CD4-positive, alpha-beta T cell treated with Interleukin-15 for 1 hour (primary cell): Measurements from ENCODE around the gene GUCY2C.
"Not testable (repeated sequence)": the region's sequence is repeated elsewhere in the genome, so short reads cannot be mapped to it uniquely, and the experiment has no call there.

Source experiments
- DNase-seq: peaks from one replicate; pipeline ENCODE4 v3.0.0-alpha.2; 2020

GUCY2C gene

DNA sequence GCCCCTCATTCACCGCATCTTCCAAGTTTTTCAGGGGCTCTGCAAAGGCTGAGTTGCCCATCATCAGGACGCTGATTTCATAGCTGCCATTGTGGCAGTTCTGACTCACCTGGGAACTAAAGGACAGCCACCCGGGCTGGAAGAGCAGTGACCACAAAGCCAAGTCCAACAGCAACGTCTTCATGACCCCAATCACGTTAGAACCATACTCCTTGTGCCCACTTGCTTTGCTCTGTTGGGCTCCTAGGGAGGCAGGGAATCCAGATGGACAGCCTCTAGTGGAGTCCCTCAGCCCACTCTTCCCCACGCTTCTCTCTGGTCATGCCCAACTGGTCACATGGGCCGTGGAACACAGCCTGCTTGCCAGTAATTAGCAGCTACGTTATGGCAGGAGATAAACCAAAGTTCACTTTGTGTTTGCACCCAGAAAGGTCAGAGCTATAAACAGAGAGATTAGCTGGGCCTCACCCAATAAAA, at the start of gene GUCY2C:
Gene GUCY2C (minus strand): TSS at position 335 of the 477 bp plus-strand sequence. CDS start 151 bp downstream, at position 184.
- DNase-seq, result no peak

DNA sequence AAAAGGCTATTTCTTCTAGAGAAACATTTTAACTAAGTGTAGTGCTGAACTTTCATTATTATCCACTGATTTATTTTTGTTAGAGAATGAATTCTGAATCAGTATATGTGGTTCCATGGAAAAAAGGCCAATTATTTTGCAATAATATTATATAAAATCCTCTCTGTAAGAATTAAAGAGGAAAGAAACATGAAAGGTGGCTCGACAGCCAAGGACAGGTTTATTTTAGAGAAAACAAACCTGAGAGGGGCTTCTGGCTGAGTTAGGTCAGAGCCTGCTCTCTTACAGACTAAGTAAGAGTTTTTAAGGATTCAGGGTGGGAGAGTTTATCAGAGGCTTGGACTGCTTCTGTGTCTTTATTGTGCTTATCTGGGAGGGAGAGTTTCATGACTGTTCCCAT, 46.7 kb upstream of the GUCY2C start:
- DNase-seq, result no peak

- DNase-seq, result no peak
Observed at GRCh38 chr12:14741942-14742341, 45.5 kb upstream of the GUCY2C start.

- DNase-seq, result no peak
Observed at GRCh38 chr12:14741153-14741552, 44.8 kb upstream of the GUCY2C start.

- not testable (repeated sequence) for DNase-seq
Observed at GRCh38 chr12:14736441-14736840, 40.0 kb upstream of the GUCY2C start.

DNA sequence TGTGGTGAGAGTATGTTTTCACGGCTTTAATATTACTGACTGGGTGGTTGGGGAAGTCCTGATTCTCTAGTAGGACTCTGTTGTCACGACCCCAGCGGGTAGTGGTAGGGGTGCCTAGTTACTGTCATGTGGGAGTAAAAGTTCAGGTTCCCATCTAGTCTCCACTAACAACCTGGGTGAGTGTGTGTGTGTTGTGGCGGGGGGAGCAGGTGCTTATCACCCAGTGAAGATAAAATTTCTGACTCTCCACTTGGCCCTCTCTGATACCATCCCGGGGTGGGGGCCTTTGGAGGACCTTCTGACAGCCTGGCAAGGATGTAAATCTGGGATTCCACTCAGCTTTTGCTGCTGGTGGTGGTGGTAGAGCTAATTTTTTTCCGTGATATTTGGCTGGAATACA, 35.4 kb upstream of the GUCY2C start:
- no peak for DNase-seq

DNA sequence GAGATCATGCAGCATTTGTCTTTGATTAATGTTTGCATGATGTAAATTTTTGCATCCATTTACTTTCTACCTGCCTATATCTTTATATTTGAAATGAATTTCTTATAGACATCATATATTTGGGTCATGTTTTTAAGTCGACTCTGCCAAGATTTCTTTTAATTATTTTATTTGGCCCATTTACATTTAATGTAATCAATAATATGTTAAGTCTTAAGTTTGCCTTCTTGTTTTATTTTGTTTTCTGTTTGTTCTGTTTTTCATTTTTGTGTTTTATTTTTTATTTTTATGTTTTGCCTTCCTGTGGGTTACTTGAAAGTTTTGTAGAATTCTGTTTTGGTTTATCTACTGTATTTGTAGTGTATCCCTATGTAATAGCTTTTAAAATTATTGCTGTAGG, 33.2 kb upstream of the GUCY2C start:
- DNase-seq, result no peak

GRCh38 chr12:14723763-14724162, 27.4 kb upstream of the GUCY2C start:
- peak; percentile 45 for DNase-seq

DNA sequence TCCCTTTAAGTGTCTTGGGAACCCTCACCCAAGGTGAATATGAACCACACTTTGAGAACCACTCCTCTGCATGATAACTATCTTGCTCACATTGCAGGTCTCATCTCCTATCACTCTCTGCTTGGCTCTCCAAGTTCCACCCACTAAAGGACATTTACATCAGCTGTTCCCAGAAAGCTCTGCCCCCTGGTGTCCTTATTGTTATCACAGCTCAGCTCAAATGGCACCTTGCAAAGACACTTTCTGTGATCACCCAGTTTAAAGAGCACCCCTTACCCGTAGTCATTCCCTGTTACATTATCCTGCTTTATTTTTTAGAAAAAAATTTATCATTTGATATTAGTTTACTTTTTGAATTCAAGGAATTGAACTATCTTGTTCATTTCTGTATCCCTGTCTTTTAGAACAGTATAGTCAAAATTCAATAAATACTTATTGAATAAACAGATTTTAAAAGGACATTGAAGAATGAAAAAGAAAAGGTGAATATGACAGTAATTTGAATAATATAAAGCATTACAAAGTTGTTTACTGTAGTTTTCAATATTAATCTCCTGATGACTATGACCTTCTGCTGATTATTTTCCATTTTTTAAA, 20.5 kb upstream of the GUCY2C start:
- peak; percentile 46 for DNase-seq

- DNase-seq, result no peak
Observed at GRCh38 chr12:14714437-14714836, 18.0 kb upstream of the GUCY2C start.

GRCh38 chr12:14710632-14711320, 14.4 kb upstream of the GUCY2C start:
- DNase-seq, result no peak

GRCh38 chr12:14701809-14702568, 5.6 kb upstream of the GUCY2C start:
- DNase-seq, result no peak

DNA sequence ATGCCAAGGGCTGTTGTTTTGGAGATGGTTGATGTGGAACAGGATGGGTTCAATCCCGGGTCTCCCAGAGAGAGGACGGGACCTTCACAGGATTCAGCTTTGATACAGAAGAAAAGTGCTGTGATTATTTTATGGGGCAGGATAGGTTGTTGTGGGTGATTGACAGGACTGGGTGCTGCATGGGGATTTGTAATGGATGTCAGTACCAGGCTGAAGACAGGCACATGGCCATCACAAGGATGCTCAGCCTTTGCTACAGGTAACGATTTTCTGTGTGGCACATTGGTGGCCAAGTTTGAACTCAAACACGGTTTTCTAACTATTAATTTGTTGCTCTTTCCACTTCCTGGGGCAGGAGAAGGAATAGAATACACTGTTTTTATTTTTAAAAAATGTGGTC, 4.5 kb upstream of the GUCY2C start:
- no peak for DNase-seq

GRCh38 chr12:14699923-14700322, 3.5 kb upstream of the GUCY2C start:
- no peak for DNase-seq

GRCh38 chr12:14698555-14698954, 2.2 kb upstream of the GUCY2C start:
- DNase-seq, result no peak

GRCh38 chr12:14695715-14696141, 671 bp downstream of the GUCY2C start:
- no peak for DNase-seq

- no peak for DNase-seq
Observed at GRCh38 chr12:14694970-14695369, 1.4 kb downstream of the GUCY2C start.

- no peak for DNase-seq
Observed at GRCh38 chr12:14694145-14694714, 2.2 kb downstream of the GUCY2C start.

DNA sequence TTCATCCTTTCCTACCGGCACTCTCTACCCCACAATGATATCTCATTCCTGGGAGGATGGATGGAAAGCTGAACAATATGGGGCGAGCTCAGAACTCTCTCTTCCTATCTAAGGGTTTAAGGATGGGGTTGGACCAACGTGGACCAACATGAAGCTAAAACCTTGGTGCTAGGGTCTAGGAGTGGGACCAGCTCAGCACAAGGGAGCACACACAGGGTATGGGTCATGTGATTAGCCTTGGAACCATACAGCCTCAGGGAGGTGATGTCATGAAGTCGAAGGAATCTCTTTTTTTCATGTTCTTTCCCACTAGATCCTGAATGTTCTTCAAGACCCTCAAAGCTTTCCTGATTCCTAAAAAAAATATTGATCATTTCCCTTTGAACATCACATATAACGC, 3.3 kb downstream of the GUCY2C start:
- no peak for DNase-seq

GRCh38 chr12:14691560-14691959, 4.8 kb downstream of the GUCY2C start:
- peak; percentile 61 for DNase-seq

DNA sequence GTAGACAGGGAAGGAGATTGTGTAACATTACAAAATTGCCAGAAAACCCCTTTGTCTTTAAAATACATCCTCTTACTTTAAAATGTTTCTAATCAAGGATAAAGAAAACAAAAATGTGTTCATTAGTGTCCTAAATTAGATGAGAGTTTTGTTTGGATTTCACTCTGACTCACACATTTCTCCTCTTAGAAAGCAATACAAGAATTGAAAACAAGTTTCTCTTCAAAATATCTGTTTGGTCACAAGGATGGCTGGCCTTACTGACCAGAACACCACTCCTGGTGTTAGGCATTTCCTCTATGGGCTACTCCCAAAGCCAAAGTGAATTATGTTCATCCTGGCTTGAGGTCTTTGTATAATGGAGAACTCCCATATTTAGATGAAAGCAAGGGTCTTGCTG, 6.4 kb downstream of the GUCY2C start:
- no peak for DNase-seq

GRCh38 chr12:14689144-14689543, 7.3 kb downstream of the GUCY2C start:
- no peak for DNase-seq

- not testable (repeated sequence) for DNase-seq
Observed at GRCh38 chr12:14682231-14682630, 14.2 kb downstream of the GUCY2C start.

DNA sequence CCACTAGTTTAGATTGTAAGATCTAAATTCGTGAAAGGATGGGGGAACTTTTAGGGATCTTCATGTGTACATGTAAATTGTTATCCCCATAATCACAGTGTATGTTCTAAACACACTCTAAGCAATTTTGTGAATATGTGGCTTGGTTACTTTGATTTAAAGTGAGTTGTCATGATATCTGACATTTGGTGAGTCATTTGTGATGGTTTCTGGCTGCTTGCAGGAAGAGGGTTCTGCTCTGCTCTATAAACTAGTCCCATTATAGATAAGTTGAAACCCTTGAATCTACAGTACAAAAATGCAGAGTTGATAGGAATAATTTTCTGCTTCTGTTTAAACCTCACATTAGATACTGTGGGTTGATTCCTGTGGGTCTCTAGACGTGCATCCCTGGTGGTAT, 14.8 kb downstream of the GUCY2C start:
- no peak for DNase-seq
